GM12878 (cell line): Measurements from ENCODE around the gene COL4A3. TPM values are rescaled to one million over a fixed set of nuclear protein-coding genes. Genes with fewer than 3 reads are reported as not detected.
A peak's percentile ranks its signal among the peaks of the same experiment; 100 is the strongest.

Source experiments
- GATAD2B ChIP-seq: fragments of 450-650 bp; conservative IDR thresholded peaks from 2 replicates; pipeline ENCODE4 v1.6.1; 2017; ENCODE audit warnings: low read depth, mild to moderate bottlenecking, moderate library complexity
- MTA3 ChIP-seq: IDR thresholded peaks from 2 replicates; pipeline ENCODE4 v1.6.1; 2012; ENCODE audit warnings: low read length, inconsistent platforms, borderline replicate concordance
- NFIC ChIP-seq: IDR thresholded peaks from 2 replicates; pipeline ENCODE4 v1.6.1; 2012; ENCODE audit warnings: low read depth, mild to moderate bottlenecking, inconsistent platforms, low read length, moderate library complexity
- POLR2AphosphoS5 ChIP-seq: IDR thresholded peaks from 2 replicates; pipeline ENCODE4 v1.6.1; 2011; ENCODE audit warnings: mild to moderate bottlenecking, low read length, inconsistent platforms
- RAD21 ChIP-seq: IDR thresholded peaks from 2 replicates; pipeline ENCODE4 v1.6.1; 2011; ENCODE audit warnings: mild to moderate bottlenecking, low read depth, low read length, moderate library complexity; ENCODE audit not compliant: insufficient read depth
- RFX5 ChIP-seq: IDR thresholded peaks from 2 replicates; pipeline ENCODE4 v1.6.1; 2011; ENCODE audit warnings: low read depth, low read length, improper control_type of control experiment
- SREBF1 ChIP-seq: IDR thresholded peaks from 2 replicates; pipeline ENCODE4 v1.6.1; 2012; ENCODE audit warnings: mild to moderate bottlenecking, low read length
- YY1 ChIP-seq: IDR thresholded peaks from 2 replicates; pipeline ENCODE4 v1.6.1; 2011; ENCODE audit warnings: low read depth, mild to moderate bottlenecking, low read length
- polyA plus RNA-seq, 11 experiments: library from polyadenylated mRNA; depleted of rRNA in 4 of 11; unstranded in 6 of 11; stranded (reverse) in 5 of 11; fragments of >200 nt; fragmentation: Nextera tagmentation in 4 of 11; fragmentation: Illumina TruSeq in 1 of 11; extraction: Ambion mirVana in 4 of 11; extraction: Trizol in 1 of 11; gene quantifications; 1 replicate in 1 of 11; 2 replicates in 10 of 11; pipeline versions ENCODE4 v1.2.1 to v1.2.3, GENCODE V29; 2011 to 2016; ENCODE audit warnings: inconsistent platforms in 2 of 11, missing spikeins in 2 of 11, low read depth in 1 of 11
- total RNA-seq, 4 experiments: library from RNA; depleted of rRNA in 3 of 4; stranded (reverse); fragments of >200 nt in 3 of 4; fragmentation: Illumina TruSeq in 1 of 4; extraction: Trizol in 1 of 4; gene quantifications; 2 replicates each; pipeline versions ENCODE4 v1.2.1 to v1.2.3, GENCODE V29; 2013 to 2021
- TF ChIP-seq, protein P1 (sequence below): fragments of 450-650 bp; IDR thresholded peaks from 2 replicates; pipeline ENCODE4 v1.6.1; 2017; ENCODE audit warnings: mild to moderate bottlenecking, moderate library complexity
- TF ChIP-seq, protein P2 (sequence below): fragments of 450-650 bp; IDR thresholded peaks from 2 replicates; pipeline ENCODE4 v1.6.1; 2017; ENCODE audit warnings: low read depth, mild to moderate bottlenecking, moderate library complexity
- TF ChIP-seq, protein P3 (sequence below): fragments of 450-650 bp; IDR thresholded peaks from 2 replicates; pipeline ENCODE4 v1.6.1; 2017; ENCODE audit warnings: mild to moderate bottlenecking, low read depth, inconsistent platforms; ENCODE audit not compliant: poor library complexity, severe bottlenecking

The COL4A3 gene
- total and polyA plus RNA-seq, 10 of the 15 experiments (the other 5 are each of a cell fraction or from before 2014, with no cell fraction given): 0.34 to 10.5 (median 3.8) TPM

DNA sequence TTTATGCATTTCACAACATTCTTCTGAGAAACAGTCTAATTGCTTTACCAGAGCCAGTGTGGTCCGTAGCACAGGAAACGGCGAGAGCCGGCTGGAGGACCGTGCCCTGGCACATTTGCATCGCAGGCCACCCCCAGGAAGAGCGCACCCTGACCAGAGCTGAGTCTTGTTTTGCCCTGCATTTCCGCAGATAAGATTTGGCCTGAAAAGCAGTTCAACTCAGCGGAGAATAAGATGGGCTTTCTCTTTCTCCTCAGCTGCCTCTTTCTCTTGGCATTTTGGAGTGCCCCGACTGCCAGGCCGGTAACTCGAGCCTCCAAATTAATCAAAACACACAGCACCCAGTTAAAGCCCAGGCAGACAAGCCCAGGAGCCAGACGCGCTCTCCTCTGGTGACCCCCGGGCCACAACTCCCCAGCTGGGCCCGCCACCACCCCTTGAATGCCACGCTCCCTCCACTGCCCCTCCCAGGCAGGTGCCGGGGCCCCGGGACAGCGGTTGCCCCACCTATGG lies 883 bp upstream of the COL4A3 start (continued):
- TF ChIP-seq, protein P1, sequence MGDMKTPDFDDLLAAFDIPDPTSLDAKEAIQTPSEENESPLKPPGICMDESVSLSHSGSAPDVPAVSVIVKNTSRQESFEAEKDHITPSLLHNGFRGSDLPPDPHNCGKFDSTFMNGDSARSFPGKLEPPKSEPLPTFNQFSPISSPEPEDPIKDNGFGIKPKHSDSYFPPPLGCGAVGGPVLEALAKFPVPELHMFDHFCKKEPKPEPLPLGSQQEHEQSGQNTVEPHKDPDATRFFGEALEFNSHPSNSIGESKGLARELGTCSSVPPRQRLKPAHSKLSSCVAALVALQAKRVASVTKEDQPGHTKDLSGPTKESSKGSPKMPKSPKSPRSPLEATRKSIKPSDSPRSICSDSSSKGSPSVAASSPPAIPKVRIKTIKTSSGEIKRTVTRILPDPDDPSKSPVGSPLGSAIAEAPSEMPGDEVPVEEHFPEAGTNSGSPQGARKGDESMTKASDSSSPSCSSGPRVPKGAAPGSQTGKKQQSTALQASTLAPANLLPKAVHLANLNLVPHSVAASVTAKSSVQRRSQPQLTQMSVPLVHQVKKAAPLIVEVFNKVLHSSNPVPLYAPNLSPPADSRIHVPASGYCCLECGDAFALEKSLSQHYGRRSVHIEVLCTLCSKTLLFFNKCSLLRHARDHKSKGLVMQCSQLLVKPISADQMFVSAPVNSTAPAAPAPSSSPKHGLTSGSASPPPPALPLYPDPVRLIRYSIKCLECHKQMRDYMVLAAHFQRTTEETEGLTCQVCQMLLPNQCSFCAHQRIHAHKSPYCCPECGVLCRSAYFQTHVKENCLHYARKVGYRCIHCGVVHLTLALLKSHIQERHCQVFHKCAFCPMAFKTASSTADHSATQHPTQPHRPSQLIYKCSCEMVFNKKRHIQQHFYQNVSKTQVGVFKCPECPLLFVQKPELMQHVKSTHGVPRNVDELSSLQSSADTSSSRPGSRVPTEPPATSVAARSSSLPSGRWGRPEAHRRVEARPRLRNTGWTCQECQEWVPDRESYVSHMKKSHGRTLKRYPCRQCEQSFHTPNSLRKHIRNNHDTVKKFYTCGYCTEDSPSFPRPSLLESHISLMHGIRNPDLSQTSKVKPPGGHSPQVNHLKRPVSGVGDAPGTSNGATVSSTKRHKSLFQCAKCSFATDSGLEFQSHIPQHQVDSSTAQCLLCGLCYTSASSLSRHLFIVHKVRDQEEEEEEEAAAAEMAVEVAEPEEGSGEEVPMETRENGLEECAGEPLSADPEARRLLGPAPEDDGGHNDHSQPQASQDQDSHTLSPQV: no peak
- no peak for TF ChIP-seq RAD21
- TF ChIP-seq MTA3: no peak
- TF ChIP-seq POLR2AphosphoS5: 0 out of 2 replicates have a peak, but pooled peaks have one; percentile 34
- TF ChIP-seq RFX5: no peak
- no peak for TF ChIP-seq GATAD2B
- no peak for TF ChIP-seq NFIC
- no peak for TF ChIP-seq SREBF1
- TF ChIP-seq, protein P2, sequence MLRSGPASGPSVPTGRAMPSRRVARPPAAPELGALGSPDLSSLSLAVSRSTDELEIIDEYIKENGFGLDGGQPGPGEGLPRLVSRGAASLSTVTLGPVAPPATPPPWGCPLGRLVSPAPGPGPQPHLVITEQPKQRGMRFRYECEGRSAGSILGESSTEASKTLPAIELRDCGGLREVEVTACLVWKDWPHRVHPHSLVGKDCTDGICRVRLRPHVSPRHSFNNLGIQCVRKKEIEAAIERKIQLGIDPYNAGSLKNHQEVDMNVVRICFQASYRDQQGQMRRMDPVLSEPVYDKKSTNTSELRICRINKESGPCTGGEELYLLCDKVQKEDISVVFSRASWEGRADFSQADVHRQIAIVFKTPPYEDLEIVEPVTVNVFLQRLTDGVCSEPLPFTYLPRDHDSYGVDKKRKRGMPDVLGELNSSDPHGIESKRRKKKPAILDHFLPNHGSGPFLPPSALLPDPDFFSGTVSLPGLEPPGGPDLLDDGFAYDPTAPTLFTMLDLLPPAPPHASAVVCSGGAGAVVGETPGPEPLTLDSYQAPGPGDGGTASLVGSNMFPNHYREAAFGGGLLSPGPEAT: no peak
- TF ChIP-seq YY1: no peak
- TF ChIP-seq, protein P3, sequence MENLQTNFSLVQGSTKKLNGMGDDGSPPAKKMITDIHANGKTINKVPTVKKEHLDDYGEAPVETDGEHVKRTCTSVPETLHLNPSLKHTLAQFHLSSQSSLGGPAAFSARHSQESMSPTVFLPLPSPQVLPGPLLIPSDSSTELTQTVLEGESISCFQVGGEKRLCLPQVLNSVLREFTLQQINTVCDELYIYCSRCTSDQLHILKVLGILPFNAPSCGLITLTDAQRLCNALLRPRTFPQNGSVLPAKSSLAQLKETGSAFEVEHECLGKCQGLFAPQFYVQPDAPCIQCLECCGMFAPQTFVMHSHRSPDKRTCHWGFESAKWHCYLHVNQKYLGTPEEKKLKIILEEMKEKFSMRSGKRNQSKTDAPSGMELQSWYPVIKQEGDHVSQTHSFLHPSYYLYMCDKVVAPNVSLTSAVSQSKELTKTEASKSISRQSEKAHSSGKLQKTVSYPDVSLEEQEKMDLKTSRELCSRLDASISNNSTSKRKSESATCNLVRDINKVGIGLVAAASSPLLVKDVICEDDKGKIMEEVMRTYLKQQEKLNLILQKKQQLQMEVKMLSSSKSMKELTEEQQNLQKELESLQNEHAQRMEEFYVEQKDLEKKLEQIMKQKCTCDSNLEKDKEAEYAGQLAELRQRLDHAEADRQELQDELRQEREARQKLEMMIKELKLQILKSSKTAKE: no peak
